ENCODE data around the gene OCIAD1. TPM values are rescaled to one million over a fixed set of nuclear protein-coding genes. Genes with fewer than 3 reads are reported as not detected.
"Not testable (repeated sequence)": the region's sequence is repeated elsewhere in the genome, so short reads cannot be mapped to it uniquely, and the experiment has no call there.

The OCIAD1 gene
- total RNA-seq, 1 donor from 2014 or later = 173 TPM

DNA sequence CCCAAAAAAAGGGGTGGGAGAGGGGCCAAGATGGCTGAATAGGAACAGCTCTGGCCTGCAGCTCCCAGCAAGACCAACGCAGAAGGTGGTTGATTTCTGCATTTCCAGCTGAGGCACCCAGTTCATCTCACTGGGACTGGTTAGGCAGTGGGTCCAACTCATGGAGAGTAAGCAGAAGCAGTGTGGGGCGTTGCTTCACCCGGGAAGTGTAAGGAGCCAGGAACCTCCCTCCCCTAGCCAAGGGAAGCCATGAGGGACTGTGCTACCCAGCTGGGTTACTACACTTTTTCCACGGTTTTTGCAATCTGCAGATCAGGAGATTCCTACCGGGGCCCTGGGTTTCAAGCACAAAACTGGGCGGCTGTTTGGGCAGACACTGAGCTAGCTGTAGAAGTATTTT is 13.9 kb upstream of the OCIAD1 start:
- DNase-seq (ENCODE audit: low read depth) = no peak

DNA sequence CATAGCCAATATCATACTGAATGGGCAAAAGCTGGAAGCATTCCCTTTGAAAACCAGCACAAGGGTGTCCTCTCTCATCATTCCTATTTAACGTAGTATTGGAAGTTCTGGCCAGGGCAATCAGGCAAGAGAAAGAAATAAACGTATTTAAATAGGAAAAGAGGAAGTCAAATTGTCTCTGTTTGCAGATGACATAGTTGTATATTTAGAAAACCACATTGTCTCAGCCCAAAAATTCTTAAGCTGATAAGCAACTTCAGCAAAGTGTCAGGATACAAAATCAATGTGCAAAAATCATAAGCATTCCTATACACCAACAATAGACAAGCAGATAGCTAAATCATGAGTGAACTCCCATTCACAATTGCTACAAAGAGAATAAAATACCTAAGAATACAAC is 9.5 kb upstream of the OCIAD1 start:
- DNase-seq (ENCODE audit: low read depth) = not testable (repeated sequence)

DNA sequence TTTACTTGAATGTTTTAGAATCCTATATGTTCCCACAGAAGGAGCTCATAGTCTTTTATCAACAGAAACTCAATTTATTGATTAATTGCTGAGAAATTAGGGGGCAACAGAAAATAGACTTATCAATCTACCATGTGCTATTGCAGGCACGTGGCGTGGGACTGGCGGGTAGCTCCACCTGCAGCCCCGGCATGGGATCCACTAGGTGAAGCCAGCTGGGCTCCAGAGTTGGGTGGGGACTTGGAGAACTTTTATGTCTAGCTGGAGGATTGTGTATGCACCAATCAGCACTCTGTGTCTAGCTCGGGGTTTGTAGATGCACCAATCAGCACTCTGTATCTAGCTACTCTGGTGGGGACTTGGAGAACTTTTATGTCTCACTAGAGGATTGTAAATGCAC is 3.3 kb upstream of the OCIAD1 start:
- no peak for DNase-seq (ENCODE audit: low read depth)

DNA sequence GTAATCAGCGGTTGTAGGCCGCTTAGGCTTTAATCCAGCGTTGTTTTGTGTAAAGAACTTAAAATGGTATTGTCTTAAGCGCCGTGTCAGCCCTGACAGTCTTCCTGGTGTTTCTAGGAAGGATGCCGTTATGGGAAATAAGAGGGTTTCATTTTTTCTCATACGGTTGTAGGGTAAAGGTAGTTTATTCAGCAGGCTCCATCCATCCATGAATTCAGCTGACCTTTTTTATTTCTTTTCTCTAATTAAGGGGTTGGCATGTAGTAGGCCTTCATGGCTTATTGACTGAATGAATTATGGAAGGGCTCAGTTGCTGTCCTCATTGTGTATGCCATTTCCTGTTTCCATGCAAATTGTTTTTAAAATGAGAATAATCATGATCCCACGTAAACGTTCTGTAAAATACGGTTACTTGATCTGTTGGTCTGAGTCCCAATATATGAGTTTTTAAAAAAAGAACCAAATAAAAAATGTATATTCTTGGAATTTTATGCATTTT is 693 bp downstream of the OCIAD1 start:
- DNase-seq (ENCODE audit: low read depth) = peak; percentile 28

DNA sequence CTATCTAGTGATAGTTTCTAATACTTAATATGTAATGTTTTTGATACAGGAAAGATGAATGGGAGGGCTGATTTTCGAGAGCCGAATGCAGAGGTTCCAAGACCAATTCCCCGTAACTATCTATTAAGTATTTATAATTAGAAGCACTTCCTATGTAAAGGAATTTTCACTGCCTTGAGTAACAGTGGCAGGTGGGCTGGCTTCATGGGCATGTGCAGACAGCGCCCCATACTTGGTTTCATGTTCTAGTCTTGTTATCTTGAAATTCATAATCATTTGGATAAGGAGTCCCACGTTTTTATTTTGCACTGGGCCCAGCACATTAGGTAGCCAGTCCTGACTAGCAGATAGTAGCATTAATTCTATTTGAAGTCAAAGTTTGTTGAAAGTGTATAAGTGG is 1.7 kb downstream of the OCIAD1 start:
- DNase-seq (ENCODE audit: low read depth) = no peak

DNA sequence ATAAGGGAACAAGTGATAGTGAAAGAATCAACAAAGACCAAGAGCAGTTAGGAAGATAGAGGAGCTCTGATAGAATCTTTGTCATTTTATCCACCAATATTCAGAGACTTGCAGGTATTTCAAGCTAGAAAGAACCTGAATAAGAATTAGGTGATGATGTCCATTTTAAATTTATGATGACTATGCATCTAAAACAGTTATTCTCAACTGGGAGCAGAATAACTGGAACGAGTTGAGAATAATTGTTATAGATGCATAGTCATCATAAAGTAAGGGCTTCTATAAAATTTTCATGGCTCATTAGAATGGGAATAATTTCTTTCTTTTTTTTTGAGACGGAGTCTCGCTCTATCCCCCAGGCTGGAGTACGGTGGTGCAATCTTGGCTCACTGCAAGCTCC is 5.8 kb downstream of the OCIAD1 start:
- DNase-seq (ENCODE audit: low read depth) = no peak

DNA sequence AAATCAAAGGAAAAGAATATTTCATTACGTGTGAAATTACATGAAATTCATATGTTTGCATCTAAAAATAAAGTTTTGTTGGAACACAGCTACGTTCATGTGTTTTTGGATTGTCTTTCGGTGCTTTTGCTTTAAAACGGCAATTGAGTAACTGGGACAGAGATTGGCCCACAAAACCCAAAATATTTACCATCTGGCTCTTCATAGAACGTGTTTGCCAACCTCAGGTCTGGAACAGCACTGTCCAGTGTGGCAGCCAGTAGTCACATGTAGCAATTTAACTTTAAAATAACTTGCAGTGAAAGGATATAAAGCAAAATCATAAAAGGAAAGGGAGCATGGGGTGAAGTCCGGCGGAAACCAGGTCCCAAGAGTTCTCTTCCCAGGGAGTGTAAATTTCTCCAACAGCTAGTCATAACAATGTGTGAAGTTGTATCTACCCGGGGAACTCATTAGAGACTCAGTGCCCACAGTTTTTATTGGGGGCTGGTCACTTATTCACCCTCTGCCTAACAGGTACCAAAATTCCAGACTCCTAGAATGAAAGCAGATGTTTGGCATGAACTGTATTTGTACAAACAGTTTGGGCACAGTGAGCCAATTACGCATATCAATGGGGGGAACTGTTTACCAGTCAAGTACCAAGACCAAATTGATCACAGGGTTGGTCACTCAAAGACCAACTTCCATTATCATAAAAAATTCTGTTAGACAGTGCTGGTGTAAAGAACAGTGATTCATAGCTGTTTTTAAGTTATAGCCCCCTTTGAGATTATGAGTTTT is 10.3 kb downstream of the OCIAD1 start:
- DNase-seq (ENCODE audit: low read depth) = no peak

DNA sequence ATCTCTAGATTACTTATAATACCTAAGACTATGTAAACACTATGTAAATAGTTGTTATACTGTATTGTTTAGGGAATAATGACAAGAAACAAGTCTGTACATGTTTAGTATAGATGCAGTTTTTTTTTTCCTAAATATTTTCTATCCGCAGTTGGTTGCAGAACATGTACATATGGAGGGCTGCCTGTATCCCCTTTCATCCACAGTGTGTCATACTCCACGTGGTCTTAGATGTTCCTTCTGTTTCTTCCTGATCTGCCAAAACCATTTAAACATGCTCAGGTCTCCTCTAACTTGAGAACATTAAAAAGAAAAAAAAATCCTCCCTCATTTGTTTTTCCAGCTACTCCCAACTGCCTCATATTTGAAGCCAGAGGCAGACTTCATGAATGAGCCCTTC is 14.0 kb downstream of the OCIAD1 start:
- DNase-seq (ENCODE audit: low read depth) = no peak

GRCh38 chr4:48848799-48849198 is 17.9 kb downstream of the OCIAD1 start:
- DNase-seq (ENCODE audit: low read depth) = not testable (repeated sequence)

DNA sequence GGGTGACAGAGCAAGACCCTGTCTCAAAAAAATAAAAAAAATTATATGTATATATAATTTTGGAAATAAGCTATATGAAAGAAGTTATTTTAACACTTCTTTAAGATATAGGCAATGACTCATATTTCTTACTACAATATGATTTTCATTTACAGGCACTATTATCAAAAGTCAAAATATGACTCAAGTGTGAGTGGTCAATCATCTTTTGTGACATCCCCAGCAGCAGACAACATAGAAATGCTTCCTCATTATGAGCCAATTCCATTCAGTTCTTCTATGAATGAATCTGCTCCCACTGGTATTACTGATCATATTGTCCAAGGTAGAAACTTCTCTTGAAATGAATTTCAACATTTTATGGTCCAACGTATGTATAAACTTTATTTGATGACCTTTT is 20.8 kb downstream of the OCIAD1 start:
- no peak for DNase-seq (ENCODE audit: low read depth)

GRCh38 chr4:48853604-48854394 is 22.9 kb downstream of the OCIAD1 start:
- DNase-seq (ENCODE audit: low read depth) = no peak

DNA sequence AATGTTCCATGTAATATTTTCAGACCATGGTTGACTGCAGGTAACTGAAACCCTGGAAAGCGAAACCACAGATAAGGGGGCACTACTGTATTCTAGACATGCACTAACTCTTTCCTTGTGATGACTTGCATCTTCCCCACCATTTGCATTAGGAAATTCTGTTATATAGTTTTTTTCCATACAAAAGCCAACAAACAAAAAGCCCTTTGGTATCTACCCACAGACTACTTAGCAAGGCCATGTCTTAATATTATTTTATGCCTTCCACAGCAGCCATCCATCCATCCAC is 23.5 kb downstream of the OCIAD1 start:
- no peak for DNase-seq (ENCODE audit: low read depth)

GRCh38 chr4:48854982-48855381 is 24.1 kb downstream of the OCIAD1 start:
- peak; percentile 8 for DNase-seq (ENCODE audit: low read depth)

- peak; percentile 2 for DNase-seq (ENCODE audit: low read depth)
Measured at GRCh38 chr4:48858130-48858529, 27.2 kb downstream of the OCIAD1 start.

- DNase-seq (ENCODE audit: low read depth) = no peak
Measured at GRCh38 chr4:48862038-48862437, 31.1 kb downstream of the OCIAD1 start.

GRCh38 chr4:48862661-48863060 is 31.8 kb downstream of the OCIAD1 start:
- no peak for DNase-seq (ENCODE audit: low read depth)

- DNase-seq (ENCODE audit: low read depth) = no peak
Measured at GRCh38 chr4:48863728-48864127, 32.8 kb downstream of the OCIAD1 start.

- DNase-seq (ENCODE audit: low read depth) = not testable (repeated sequence)
Measured at GRCh38 chr4:48864696-48865095, 33.8 kb downstream of the OCIAD1 start.

DNA sequence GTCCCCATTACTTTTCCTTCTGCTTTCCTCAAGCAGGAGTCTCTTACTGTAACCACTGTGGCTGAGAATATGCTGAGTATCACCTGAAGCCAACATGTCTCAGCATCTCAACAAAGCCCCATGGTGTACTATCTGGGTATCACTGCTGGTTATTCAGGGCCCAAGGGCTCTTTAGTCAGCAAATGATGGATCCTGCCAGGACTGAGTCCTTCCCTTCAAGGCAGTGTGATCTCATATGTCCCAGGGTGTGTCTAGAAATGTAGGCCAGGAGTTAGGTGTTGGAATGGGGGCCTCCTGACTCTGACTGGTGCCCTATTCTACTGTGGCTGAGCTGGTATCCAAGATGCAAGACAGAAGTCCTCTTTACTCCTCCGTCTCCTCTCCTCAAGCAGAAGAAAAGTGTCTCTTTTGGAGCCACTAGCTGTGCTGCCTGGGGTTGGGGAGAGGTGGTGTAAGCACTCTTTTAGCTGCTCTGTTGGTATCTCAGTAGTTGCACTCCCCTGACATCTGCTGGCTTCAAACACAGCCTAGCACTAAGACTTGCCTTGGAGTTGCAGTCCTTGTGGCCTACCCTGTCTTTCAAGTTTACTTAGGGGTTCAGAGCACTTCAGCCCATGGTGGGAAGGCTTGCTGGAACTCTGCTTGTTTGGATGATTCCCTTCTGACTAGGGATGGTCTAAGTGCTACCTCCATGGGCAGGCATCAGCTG is 47.1 kb downstream of the OCIAD1 start:
- DNase-seq (ENCODE audit: low read depth) = no peak

- DNase-seq (ENCODE audit: low read depth) = no peak
Measured at GRCh38 chr4:48879561-48880442, 48.9 kb downstream of the OCIAD1 start.

- not testable (repeated sequence) for DNase-seq (ENCODE audit: low read depth)
Measured at GRCh38 chr4:48881646-48882045, 50.8 kb downstream of the OCIAD1 start.

GRCh38 chr4:48889750-48890149 is 58.9 kb downstream of the OCIAD1 start:
- DNase-seq (ENCODE audit: low read depth) = not testable (repeated sequence)
